ENCODE measurements around the gene PCSK6. TPM values are rescaled to one million over a fixed set of nuclear protein-coding genes. Genes with fewer than 3 reads are reported as not detected.

The PCSK6 gene
- total and polyA plus RNA-seq, 2 of the 8 experiments (the other 6 are each of a cell fraction or from before 2014, with no cell fraction given), result 1.9 to 4.0 TPM

DNA sequence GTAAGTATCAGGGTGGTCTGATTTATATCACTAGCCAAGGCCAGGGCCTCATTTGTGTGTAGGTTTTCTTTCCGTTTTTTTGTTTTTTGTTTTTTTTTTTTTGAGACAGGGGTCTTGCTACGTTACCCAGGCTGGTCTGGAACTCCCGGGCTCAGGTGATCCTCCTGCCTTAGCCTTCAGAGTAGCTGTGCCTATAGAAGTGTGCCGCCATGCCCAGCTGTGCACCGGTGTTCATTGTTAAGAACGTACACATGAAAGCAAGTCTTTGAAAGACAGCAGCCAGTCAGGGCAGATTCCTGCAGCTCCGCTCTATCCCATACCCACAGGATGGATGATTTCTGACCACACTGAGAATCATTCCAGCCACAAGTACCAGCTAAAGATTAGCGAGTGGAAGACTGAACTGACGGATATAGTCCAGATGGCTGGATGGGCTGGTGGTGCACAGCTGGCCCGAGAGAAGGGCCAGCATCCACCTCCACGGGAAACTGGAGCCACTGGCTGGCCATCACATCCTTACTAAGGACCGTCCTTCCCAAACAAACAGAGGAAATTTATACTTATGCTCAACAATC is 95.4 kb downstream of the PCSK6 start (continued):
- TF ChIP-seq, protein P1, sequence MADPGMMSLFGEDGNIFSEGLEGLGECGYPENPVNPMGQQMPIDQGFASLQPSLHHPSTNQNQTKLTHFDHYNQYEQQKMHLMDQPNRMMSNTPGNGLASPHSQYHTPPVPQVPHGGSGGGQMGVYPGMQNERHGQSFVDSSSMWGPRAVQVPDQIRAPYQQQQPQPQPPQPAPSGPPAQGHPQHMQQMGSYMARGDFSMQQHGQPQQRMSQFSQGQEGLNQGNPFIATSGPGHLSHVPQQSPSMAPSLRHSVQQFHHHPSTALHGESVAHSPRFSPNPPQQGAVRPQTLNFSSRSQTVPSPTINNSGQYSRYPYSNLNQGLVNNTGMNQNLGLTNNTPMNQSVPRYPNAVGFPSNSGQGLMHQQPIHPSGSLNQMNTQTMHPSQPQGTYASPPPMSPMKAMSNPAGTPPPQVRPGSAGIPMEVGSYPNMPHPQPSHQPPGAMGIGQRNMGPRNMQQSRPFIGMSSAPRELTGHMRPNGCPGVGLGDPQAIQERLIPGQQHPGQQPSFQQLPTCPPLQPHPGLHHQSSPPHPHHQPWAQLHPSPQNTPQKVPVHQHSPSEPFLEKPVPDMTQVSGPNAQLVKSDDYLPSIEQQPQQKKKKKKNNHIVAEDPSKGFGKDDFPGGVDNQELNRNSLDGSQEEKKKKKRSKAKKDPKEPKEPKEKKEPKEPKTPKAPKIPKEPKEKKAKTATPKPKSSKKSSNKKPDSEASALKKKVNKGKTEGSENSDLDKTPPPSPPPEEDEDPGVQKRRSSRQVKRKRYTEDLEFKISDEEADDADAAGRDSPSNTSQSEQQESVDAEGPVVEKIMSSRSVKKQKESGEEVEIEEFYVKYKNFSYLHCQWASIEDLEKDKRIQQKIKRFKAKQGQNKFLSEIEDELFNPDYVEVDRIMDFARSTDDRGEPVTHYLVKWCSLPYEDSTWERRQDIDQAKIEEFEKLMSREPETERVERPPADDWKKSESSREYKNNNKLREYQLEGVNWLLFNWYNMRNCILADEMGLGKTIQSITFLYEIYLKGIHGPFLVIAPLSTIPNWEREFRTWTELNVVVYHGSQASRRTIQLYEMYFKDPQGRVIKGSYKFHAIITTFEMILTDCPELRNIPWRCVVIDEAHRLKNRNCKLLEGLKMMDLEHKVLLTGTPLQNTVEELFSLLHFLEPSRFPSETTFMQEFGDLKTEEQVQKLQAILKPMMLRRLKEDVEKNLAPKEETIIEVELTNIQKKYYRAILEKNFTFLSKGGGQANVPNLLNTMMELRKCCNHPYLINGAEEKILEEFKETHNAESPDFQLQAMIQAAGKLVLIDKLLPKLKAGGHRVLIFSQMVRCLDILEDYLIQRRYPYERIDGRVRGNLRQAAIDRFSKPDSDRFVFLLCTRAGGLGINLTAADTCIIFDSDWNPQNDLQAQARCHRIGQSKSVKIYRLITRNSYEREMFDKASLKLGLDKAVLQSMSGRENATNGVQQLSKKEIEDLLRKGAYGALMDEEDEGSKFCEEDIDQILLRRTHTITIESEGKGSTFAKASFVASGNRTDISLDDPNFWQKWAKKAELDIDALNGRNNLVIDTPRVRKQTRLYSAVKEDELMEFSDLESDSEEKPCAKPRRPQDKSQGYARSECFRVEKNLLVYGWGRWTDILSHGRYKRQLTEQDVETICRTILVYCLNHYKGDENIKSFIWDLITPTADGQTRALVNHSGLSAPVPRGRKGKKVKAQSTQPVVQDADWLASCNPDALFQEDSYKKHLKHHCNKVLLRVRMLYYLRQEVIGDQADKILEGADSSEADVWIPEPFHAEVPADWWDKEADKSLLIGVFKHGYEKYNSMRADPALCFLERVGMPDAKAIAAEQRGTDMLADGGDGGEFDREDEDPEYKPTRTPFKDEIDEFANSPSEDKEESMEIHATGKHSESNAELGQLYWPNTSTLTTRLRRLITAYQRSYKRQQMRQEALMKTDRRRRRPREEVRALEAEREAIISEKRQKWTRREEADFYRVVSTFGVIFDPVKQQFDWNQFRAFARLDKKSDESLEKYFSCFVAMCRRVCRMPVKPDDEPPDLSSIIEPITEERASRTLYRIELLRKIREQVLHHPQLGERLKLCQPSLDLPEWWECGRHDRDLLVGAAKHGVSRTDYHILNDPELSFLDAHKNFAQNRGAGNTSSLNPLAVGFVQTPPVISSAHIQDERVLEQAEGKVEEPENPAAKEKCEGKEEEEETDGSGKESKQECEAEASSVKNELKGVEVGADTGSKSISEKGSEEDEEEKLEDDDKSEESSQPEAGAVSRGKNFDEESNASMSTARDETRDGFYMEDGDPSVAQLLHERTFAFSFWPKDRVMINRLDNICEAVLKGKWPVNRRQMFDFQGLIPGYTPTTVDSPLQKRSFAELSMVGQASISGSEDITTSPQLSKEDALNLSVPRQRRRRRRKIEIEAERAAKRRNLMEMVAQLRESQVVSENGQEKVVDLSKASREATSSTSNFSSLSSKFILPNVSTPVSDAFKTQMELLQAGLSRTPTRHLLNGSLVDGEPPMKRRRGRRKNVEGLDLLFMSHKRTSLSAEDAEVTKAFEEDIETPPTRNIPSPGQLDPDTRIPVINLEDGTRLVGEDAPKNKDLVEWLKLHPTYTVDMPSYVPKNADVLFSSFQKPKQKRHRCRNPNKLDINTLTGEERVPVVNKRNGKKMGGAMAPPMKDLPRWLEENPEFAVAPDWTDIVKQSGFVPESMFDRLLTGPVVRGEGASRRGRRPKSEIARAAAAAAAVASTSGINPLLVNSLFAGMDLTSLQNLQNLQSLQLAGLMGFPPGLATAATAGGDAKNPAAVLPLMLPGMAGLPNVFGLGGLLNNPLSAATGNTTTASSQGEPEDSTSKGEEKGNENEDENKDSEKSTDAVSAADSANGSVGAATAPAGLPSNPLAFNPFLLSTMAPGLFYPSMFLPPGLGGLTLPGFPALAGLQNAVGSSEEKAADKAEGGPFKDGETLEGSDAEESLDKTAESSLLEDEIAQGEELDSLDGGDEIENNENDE (IDR thresholded peaks at IDR 0.05; ENCODE audit: insufficient replicate concordance, low read length), result no peak
- no peak for TF ChIP-seq TBP (IDR thresholded peaks at IDR 0.05; ENCODE audit: low read depth, low read length)

Data from H1 (cell line).